Stimulated activated CD8-positive, alpha-beta memory T cell treated with anti-CD3 and anti-CD28 coated beads, Interleukin-7, amount 100 ng/mL, for 1 hour (primary cell): Measurements from ENCODE around the gene IFITM1.
"Not testable (repeated sequence)": the region's sequence is repeated elsewhere in the genome, so short reads cannot be mapped to it uniquely, and the experiment has no call there.

Experiments
- DNase-seq, 2 donors: peaks; one replicate each; pipeline ENCODE4 v3.0.0-alpha.2; 2020; ENCODE audit warnings: low read depth in 2 of 2

Gene IFITM1

DNA sequence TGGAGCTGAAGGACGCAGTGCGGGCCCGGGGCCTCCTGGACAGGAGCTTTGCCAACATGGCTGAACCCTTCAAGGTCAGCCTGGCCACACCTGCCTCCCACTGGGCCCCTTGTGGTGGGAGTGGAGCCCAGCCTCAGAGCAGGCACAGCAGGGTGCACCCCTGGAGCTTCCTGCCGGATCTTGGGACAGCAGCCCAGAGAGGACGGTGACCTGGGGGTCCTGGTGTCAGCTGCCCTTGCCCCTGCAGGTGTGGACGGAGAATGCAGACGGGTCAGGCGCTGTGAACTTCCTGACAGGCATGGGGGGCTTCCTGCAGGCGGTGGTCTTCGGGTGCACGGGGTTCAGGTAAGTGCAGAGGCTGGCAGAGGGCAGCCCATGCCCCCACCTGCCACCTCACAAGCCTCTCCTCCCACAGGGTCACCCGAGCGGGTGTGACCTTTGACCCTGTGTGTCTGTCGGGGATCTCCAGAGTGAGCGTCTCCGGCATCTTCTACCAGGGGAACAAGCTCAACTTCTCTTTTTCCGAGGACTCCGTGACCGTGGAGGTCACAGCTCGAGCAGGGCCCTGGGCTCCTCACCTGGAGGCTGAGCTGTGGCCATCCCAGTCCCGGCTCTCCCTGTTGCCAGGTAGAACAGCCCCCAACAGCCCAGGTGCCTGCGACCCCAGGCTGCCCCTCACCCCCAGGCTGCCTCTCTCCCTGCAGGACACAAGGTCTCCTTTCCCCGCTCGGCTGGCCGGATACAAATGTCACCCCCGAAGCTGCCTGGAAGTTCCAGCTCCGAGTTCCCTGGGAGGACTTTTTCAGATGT, 19.8 kb upstream of the IFITM1 start:
- DNase-seq: no peak

DNA sequence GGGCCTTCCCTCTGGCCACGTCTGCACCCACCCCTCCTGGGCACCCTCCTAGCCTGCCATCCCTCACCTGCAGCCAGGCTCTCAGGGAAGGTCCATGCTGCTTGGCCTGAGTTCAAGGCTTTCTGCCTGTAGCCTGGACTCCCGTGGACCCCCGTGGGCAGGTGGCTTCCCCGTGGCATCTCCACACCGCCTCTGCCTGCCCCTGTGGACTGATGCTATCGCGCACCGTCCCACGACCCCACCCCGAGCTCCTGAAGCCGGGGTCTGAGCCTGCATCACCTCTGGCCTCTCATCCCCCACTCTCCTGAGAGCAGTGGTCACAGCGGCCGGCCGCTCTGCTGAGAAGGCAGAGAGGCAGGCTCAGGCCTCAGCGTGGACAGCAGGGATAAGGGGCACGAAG, 19.1 kb upstream of the IFITM1 start:
- no peak for DNase-seq

DNA sequence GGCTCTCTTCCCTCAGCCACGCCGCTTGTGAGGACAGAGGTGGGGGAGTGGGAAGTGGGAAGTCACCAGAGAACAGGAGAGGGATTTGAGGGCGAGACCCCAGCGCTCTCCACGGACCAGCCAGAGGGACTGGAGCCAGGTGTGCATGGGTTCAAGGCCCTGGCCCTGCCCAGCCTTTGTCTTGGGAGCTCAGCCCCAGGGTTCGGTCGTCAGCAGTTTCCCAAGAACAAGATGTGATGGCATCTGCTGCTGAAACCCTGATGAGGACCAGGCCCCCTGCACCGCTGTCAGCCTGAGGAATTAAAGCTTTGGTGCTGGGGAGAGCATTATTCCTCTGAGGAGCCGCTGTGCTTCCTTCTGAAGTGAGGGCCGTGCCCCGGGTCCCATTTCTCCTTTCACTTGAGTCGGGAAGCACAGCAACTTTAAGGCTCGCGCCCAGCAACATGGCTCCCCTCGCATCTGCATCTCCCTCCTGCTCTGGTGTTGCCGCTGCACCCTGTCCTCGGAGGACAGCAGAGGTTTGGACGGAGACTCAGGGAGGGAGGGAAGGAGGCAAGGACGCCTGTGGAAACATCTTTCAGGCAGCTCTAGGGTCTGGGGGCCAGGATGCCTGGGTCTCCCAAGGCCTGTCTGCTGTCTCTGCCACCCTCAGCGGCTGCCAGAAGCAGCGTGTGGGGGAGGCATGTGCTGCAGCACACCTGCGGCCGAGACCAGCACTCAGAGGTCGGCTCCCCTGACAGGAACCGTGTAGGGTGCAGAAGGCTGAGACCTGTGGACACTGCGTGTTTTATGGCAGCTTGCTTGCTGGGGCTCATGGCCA, 18.3 kb upstream of the IFITM1 start:
- DNase-seq: no peak

DNA sequence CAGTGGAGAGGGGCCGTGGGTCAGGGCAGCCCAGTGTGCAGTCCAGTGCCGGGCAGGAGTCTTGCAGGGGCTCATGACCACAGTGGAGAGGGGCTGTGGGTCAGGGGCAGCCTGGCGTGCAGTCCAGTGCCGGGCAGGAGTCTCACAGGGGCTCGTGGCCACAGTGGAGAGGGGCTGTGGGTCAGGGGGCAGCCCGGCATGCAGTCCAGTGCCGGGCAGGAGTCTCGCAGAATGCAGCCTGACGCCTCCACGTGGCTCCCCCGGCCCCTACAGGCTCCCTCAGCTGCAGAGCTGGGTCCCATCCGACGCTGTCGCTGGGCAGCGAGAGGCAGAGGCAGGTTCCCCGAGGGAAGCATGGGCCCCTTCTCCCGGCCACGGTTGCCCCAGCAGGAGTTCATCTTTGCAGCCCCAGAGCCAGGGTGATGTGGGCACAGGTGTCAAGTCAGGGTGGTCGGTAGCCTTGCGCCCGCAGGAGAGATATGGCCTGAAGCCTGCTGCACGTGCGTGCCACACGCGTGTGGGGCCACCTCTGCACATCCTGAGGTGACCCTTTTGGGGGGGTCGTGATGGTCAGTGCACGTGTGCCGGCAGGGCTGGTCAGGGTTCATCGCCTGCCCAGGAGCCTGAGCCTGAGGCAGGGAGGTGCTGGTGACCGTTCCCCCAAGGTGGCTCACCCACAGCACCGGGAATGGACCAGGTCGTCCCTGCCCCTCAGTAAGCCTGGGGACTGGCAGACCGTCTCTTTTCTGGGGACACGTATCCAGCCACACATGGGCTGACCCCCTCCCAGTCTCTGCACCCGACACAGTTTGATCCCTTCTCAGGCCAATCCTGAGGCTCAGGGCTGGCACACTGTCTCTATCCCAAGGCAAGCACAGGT, 17.4 kb upstream of the IFITM1 start:
- no peak for DNase-seq

DNA sequence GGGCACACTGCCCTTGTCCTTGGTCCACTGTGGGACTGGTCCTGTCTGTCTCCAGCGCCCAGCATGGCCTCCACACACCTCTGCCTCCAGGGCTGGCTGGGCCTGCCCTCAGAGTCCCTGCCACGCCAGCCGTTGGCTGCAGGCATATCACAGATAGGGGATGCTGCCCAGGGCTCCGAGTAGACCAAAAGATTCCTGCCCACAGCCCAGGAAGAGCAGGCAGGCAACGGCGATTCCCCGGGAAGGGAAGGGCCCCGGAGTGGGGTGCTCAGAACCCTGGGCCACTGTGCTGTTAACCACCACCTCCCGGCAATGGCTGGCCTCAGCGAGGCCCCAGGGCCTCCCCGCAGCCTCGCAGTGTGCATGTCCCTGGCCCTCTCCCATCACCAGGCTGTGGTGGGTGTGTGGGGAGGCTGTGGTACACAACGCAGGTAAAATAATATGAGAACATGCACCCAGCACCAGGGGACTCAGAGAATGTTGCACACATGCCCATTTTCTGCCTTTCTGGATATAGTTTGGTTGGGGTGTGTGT, 16.7 kb upstream of the IFITM1 start:
- DNase-seq: no peak

DNA sequence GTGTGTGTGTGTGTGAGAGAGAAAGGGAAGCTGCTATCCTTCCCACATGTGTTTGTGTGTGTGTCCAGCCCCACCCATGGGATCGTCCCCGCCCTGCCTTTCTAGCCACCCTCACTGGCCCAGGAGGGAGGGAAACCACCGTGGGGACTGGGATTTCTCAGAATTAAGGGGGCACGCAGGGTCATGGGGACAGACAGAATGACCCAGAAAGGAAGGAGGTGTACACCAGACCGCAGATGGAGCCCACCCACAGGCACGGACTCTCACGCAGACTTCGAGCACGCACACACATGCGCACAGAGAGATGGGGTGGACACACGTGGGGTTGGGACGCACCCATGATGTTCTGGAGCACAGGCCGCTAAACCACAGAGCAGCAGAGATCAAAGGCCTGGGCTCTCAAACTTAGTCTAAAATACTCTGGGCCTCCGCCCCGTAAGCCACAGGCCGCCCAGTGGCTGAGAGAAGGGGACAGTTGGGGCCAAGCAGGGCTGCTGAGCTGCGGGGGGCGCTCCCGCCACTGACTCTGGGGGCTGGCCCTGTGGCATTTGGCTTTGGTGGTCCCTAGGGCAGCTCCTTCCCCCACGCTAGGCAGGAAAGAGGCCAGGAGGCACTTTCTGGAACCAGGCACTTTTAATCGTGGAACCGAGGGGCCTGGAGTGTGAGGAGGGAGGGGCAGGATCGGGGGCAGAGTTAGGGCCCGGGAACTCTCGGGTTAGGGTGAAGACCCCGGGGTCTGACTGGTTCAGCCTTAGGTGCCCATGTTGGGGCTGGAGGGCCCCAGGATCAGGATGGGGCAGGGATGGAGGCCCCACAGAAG, 16.0 kb upstream of the IFITM1 start:
- no peak for DNase-seq

DNA sequence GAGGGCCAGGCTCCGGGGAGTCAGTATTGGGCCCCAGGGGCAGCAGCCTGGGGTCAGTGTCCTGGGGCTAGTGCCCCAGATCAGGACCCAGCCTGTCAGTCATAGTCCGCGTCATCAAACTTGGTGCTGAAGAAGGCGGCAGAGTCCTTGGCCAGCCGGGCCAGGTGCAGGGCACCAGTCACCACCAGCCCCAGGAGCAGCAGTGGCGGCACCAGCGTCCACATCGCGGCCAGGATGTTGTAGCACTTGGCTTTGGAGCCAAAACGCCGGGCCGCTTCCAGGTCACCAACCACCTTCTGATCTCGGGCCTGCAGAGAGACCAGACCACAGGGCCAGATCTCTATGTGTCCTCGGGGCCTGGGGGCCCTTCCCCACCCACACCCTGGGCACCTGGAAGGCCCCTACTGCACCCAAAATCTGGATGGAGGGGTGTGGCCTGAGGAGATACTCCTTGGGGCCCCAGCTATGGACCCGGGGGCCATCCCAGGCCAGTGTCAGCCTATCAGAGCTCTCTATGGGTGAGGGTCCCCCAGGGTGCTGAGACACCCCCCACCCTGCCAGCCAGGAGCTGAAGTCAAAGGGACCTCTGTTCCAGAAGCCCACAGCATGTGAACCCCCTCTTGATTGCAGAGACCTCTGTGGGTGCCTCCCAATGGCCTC, 15.3 kb upstream of the IFITM1 start:
- no peak for DNase-seq

DNA sequence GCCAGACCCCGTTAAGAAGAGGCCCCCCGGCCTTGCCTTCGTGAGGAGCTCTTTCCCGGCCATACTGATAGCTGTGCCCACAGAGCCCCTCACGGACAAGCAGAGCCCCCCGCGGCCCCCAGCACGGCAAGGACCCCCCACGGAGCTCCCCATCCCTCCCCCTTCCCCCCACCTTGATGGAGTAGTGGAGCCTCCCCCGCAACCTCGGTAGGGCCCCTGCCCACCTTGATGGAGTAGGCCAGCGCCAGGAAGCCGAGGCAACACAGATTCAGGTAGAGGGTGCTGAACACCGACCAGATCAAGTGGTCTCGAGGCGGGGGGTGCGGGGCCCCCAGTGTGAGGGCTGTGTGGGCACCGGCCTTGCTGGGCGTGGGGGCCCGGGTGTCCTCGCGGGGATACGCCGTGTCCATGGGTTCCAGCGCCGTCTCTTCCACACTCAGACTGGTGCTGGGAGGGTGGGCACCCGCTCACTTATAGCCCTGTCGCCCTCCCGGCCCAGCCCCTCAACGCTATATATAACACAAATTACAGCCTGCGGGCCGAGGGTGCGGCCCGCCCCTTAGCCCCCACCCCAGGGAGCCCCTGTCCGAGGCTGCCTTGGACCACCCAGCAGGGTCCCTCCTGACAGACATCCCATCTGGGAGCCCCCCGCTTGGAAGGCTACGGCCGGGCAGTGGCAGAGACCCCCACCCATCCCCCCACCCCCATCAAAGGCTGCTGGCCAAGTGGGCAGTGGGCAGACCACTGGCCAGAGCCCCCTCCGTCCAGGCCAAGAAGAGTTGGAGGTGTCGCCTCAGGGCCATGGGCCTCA, 14.6 kb upstream of the IFITM1 start, which contains the start of gene IFITM5:
Gene IFITM5 (minus strand): TSS at position 446 of the 811 bp plus-strand sequence. CDS start 36 bp downstream, at position 410.
- no peak for DNase-seq

DNA sequence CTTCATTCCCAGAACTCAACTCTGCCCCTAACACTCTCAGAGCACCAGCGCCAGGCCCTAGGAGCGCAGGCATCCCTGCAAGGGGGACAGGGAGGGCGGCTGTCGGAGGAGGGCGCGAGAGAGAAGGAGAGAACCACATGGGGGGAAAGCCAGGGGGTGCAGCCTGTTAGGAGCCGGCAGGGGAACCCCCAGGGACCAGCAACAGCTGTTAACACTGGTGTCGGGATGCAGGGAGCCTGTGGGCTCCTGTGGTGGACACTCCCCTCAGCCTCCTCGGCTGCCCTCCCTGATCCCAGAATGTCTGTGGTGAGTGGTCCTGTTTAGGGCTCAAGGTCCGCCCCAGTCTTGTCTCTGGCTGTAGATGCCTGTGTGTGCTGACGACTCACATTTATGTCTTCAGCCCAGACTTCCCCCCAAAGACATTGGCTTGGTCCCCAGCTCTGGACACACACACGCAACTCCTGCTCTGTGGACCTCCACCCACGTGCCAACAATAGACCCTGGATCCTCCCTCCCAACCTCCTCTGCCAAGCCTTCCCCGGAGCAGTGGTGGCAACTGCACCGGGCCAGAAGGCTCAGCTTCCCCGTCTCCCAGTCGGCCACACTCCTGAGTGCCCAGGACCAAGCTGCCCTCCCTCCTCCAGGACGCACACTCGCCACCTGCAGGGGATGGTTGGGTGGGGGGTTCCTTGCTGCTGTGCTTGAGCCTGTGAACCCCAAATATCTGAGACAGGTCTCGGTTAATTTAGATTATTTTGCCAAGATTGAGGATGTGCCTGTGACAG, 13.7 kb upstream of the IFITM1 start:
- no peak for DNase-seq

DNA sequence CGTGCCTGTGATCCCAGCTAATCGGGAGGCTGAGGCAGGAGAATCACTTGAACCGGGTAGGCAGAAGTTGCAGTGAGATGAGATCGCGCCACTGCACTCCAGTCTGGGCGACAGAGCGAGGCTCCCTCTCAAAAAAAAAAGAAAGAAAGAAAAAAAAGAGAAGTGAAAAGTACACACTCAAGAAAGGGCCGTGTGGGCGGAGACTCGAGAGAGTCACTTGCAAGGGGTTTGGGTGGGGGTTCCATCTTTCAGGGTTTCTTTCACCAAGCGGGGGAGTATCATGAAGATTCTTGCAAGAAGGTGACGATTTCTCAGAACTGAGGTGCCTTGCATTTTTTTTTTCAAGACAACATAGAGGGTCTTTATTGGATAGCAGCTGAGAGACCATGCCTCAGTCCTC, 10.5 kb upstream of the IFITM1 start:
- DNase-seq: no peak

DNA sequence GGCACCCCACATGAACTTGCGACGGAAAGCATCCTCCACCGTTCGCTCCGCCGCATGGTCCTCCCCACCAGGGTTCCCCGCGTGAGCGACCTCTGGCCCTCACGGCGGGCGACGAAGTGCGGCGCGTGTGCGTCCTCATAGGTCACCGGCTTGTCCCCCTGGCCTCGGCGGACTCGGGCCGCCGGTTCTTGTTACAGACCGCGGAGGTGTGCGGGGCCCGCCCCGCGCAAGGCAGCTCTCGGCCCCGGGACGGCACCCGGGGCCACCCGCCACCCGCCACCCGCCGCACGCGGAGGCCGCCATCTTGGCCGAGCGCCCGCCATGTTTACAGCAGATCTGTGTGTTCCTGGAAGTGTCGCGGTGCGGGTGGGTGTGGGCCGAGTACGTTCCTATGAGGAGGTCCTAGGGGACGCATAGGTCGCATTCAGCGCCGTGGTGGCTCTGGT, 9.8 kb upstream of the IFITM1 start:
- DNase-seq: no peak

DNA sequence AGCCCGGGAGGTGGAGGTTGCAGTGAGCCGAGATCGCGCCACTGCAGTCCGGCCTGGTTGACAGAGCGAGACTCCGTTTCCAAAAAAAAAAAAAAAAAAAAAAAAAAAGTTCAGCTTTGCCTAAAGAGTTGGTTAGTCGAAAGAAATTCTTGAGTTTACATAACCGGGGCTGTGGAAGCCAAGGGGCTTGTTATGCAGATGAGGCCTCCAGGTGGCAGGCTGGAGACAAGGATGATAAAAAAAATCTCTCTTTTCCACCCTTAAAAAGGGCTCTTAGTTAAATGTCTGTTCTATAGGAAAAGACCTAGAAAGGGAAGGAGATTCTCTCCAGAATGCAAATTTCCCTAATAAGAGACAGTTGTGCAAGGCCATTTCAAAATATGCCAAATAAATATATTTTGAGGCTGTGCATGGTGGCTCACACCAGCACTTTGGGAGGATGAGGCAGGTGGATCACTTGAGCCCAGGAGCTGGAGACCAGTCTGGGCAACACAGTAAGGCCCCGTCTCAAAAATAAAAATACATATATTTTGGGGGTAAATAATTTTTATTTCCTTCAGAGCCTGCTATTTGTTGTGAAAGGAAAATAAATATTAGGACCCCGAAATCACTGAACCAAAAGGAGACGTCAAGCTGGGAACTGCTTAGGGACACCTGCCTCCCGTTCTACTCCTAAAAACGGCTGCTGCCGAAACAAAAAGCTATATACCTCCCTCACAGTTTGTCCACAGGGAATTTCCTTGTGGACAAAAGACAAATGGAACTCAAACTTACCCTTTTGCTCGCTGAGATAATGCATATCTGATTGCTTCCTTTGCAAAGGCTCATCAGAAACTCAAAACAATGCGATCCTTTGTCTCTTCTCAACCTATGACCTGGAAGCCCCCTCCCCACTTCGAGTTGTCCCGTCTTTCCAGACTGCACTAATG, 8.7 kb upstream of the IFITM1 start:
- no peak for DNase-seq

DNA sequence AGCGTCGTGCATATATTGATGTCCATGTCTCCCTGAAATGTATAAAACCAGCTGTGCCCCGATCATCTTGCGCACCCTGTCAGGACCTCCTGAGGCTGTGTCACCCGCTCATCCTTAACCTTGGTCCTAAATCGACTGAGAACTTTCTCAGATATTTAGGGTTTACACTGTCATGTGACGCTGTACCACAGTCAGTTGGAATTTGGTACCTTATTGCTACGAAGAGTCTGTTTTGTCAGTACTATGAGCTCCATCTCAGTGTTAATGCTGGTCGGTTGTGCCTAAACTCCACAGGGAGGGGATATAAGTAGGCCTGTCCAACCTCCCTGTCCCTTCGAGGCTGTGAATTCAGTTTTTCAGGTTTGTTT, 8.0 kb upstream of the IFITM1 start:
- DNase-seq: no peak

DNA sequence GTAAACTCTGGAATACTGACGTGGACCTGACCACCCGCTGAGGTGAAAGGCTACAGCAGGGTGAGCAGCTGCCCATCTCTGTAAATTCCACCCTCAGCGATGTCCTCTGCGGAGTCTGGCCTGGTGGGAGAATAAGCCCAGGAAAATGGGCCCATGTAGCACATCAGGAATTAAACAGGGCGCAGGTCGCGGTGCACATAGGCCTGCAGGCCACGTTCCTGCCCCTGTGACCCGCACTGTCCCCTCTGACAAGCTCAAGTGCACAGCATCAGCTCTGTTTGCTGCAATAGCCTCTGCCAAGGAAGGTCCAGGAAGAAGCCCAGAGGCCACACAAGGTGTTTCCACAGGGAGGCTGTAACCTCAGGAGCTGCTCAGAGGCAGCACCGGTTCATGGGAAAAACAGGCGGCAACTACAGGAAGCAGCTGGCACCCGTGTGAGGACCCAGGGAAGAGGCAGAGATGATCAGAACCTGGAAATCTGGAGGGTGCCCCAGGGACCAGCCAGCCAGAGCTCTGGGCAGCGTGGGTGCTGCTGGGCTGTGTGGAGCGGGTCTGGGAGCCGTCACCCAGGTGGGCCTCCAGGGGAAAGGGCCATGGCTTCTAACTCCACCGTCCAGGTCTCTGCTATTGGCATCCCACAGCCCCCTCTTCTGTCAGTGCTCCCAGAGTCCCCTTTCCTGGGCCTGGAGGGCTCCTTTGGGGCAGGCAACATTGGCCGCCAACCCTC, 7.0 kb upstream of the IFITM1 start:
- no peak for DNase-seq

DNA sequence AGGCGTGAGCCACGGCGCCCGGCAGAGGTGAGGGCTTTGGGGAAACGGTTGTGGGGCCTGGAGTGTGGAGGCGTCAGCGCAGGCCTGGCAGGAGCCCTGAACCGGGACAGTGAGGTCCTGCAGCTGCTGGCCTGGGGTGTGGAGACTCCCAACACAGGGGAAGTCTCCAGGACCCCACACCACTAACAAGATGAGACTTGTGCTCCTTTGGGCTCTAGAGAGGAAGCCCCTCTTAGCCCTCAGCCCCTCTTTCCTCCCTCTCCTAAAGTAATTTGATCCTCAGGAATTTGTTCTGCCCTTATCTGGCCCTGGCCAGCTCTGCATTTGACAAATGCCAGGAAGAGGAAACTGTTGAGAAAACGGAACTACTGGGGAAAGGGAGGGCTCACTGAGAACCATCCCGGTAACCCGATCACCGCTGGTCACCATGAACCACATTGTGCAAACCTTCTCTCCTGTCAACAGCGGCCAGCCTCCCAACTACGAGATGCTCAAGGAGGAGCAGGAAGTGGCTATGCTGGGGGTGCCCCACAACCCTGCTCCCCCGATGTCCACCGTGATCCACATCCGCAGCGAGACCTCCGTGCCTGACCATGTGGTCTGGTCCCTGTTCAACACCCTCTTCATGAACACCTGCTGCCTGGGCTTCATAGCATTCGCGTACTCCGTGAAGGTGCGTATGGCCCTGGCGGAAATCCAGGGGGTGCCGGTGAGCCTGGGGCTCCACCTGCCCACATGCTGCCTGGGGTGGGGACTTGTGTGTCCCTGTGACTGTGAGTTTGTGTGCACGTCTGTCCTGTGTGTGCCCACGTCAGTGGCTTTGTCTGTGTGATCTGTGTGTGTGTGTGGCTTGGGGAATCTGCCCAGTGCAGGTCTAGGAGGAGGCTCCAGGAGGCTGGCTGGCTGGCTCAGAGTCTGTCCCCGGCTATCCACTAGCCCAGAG, 5.8 kb upstream of the IFITM1 start, which contains the start of gene IFITM2:
Gene IFITM2 (plus strand): TSS at position 51 of the 943 bp plus-strand sequence. CDS start 377 bp downstream, at position 428.
- not testable (repeated sequence) for DNase-seq
